ENCODE results near the gene CHGA. TPM values are rescaled to one million over a fixed set of nuclear protein-coding genes. Genes with fewer than 3 reads are reported as not detected.

The CHGA gene
- total and polyA plus RNA-seq, 2 of the 13 experiments (the other 11 are each of a cell fraction or from before 2014, with no cell fraction given): not detected

DNA sequence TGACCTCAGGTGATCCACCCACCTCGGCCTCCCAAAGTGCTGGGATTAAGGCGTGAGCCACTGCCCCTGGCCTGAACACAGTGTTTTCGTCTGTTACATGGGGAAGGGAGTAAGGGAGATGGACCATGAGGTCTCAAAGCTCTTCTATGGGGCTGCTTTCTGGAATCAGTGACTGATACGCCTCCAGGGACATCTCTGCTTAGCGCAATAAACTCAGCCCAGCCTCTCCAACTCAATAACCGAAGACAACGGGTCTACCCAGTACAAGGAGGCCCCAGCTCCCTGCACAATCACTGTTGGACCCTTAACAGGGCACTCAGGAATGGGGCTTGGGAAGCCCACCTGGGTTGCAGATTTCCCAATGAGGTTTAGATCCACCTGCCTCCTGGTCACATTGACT, 42.6 kb upstream of the CHGA start:
- no peaks in the 10 kb centered on the region for H3K9me3 ChIP-seq (ENCODE audit: low read length)
- BruUV-seq (replicated peaks): no TSS peak
- peaks cover 25% of the 10 kb centered on the region for H3K4me1 ChIP-seq (ENCODE audit: insufficient read depth, low read length)
- no peaks in the 10 kb centered on the region for H4K20me1 ChIP-seq (ENCODE audit: insufficient read depth, low read length)
- no peak overlapping the region for H3K27ac ChIP-seq (ENCODE audit: extremely low read length, insufficient read depth, low read length)
- intact Hi-C loops (cut with micrococcal nuclease; ENCODE audit: unreplicated experiment): no loop called here
- H3K79me2 ChIP-seq (ENCODE audit: insufficient read depth, low read length): no peaks in the 10 kb centered on the region
- in situ Hi-C loops (cut with HindIII; ENCODE audit: extremely low pct_ligation_motif_present, low pct_unique_long_range_greater_than_20kb): no loop called here
- no peak for DNase-seq (ENCODE audit: low spot score)
- H3K36me3 ChIP-seq (replicated peaks in 1 of 2; ENCODE audit: control insufficient read depth in 1 of 2, insufficient read depth in 2 of 2, low read length in 2 of 2): no peaks in the 10 kb centered on the region
- no peak overlapping the region for H3K4me3 ChIP-seq (replicated peaks in 1 of 3; ENCODE audit: insufficient read depth in 1 of 3, low read depth in 2 of 3, low read length in 3 of 3)
- no peak overlapping the region for H2AFZ ChIP-seq (ENCODE audit: low read length)
- no peak for TF ChIP-seq ZNF674 (CRISPR knock-in tag; IDR thresholded peaks at IDR 0.05; ENCODE audit: low read depth)
- TF ChIP-seq ZNF121 (CRISPR knock-in tag; IDR thresholded peaks at IDR 0.05): no peak
- TF ChIP-seq U2AF1 (optimal IDR thresholded peaks at IDR 0.05; ENCODE audit: low read depth, low read length): no peak
- TF ChIP-seq CHD2 (IDR thresholded peaks at IDR 0.05; ENCODE audit: low read depth, low read length): no peak
- no peak for TF ChIP-seq RXRB (CRISPR knock-in tag; IDR thresholded peaks at IDR 0.05; ENCODE audit: borderline replicate concordance)
- no peak for TF ChIP-seq ZFP90 (CRISPR knock-in tag; IDR thresholded peaks at IDR 0.05; ENCODE audit: borderline replicate concordance)
- TF ChIP-seq TGIF2 (CRISPR knock-in tag; IDR thresholded peaks at IDR 0.05): no peak
- TF ChIP-seq GTF3A (CRISPR knock-in tag; conservative IDR thresholded peaks at IDR 0.05): no peak
- no peak for TF ChIP-seq FLYWCH1 (CRISPR knock-in tag; IDR thresholded peaks at IDR 0.05)
- no peak for TF ChIP-seq ZMYM4 (CRISPR knock-in tag; IDR thresholded peaks at IDR 0.05)
- TF ChIP-seq HDAC1 (CRISPR knock-in tag; IDR thresholded peaks at IDR 0.05): no peak
- no peak for TF ChIP-seq FOXC1 (CRISPR knock-in tag; IDR thresholded peaks at IDR 0.05; ENCODE audit: borderline replicate concordance)
- TF ChIP-seq, protein P1, sequence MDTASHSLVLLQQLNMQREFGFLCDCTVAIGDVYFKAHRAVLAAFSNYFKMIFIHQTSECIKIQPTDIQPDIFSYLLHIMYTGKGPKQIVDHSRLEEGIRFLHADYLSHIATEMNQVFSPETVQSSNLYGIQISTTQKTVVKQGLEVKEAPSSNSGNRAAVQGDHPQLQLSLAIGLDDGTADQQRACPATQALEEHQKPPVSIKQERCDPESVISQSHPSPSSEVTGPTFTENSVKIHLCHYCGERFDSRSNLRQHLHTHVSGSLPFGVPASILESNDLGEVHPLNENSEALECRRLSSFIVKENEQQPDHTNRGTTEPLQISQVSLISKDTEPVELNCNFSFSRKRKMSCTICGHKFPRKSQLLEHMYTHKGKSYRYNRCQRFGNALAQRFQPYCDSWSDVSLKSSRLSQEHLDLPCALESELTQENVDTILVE (CRISPR knock-in tag; IDR thresholded peaks at IDR 0.05): no peak
- TF ChIP-seq ZNF530 (CRISPR knock-in tag; IDR thresholded peaks at IDR 0.05; ENCODE audit: low read depth): no peak
- no peak for TF ChIP-seq ELF3 (CRISPR knock-in tag; IDR thresholded peaks at IDR 0.05)
- TF ChIP-seq, protein P2, sequence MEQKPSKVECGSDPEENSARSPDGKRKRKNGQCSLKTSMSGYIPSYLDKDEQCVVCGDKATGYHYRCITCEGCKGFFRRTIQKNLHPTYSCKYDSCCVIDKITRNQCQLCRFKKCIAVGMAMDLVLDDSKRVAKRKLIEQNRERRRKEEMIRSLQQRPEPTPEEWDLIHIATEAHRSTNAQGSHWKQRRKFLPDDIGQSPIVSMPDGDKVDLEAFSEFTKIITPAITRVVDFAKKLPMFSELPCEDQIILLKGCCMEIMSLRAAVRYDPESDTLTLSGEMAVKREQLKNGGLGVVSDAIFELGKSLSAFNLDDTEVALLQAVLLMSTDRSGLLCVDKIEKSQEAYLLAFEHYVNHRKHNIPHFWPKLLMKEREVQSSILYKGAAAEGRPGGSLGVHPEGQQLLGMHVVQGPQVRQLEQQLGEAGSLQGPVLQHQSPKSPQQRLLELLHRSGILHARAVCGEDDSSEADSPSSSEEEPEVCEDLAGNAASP (CRISPR knock-in tag; IDR thresholded peaks at IDR 0.05; ENCODE audit: borderline replicate concordance): no peak
- no peak for TF ChIP-seq SMYD3 (CRISPR knock-in tag; IDR thresholded peaks at IDR 0.05)
- no peak for TF ChIP-seq ZNF775 (CRISPR knock-in tag; IDR thresholded peaks at IDR 0.05; ENCODE audit: borderline replicate concordance)
- TF ChIP-seq, protein P3, sequence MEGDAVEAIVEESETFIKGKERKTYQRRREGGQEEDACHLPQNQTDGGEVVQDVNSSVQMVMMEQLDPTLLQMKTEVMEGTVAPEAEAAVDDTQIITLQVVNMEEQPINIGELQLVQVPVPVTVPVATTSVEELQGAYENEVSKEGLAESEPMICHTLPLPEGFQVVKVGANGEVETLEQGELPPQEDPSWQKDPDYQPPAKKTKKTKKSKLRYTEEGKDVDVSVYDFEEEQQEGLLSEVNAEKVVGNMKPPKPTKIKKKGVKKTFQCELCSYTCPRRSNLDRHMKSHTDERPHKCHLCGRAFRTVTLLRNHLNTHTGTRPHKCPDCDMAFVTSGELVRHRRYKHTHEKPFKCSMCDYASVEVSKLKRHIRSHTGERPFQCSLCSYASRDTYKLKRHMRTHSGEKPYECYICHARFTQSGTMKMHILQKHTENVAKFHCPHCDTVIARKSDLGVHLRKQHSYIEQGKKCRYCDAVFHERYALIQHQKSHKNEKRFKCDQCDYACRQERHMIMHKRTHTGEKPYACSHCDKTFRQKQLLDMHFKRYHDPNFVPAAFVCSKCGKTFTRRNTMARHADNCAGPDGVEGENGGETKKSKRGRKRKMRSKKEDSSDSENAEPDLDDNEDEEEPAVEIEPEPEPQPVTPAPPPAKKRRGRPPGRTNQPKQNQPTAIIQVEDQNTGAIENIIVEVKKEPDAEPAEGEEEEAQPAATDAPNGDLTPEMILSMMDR (CRISPR knock-in tag; IDR thresholded peaks at IDR 0.05): no peak
- no peak for FAIRE-seq
- H3K27me3 ChIP-seq (ENCODE audit: control insufficient read depth in 1 of 2, insufficient read depth in 2 of 2, low read length in 2 of 2): no peaks in the 10 kb centered on the region; a peak in 2 of 5 replicates
- POLR2A ChIA-PET: no interaction called here
- H3K9ac ChIP-seq (ENCODE audit: insufficient read depth, low read depth, low read length): no peak overlapping the region
- no peak for ATAC-seq
- no peak overlapping the region for H3K4me2 ChIP-seq (ENCODE audit: low read depth, low read length)
- 58% methylated on average over 3 of the region's 7 CpGs for WGBS (ENCODE audit: low lambda C conversion rate)
- CTCF ChIA-PET (ENCODE audit: low intra/inter-chr PET ratio, low total read pairs): no interaction called here
